Measurements from ENCODE around the gene PKM.
A peak's percentile ranks its signal among the peaks of the same experiment; 100 is the strongest.
"Not testable (repeated sequence)": the region's sequence is repeated elsewhere in the genome, so short reads cannot be mapped to it uniquely, and the experiment has no call there.

Gene PKM

GRCh38 chr15:72231066-72231832 lies at the start of gene PKM:
PKM (minus strand) TSS chr15:72231190; CDS start chr15:72219097, 12,093 bp downstream.
- DNase-seq (ENCODE audit: low spot score) = peak; percentile 93

DNA sequence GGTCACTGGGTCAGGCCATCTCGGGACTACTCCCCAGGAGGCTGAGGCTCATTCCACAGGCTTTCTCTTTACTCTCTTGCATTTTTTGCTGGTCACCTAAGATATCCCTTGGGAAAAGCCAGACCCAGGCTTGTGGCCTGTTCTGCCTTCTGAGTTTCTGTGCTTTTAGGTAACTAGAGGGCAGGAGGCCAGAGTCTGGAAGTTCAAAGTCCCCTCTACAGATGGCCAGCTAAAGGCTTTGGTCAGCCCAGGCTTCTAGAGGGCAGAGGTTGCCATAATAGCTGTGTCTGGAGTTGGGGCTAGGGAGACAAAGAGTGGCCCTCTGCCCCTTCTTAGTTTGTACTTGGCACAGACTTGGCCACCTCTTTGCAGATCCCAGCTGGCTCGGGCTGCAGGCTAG lies 49.8 kb upstream of the PKM start:
- DNase-seq (ENCODE audit: low spot score) = no peak

GRCh38 chr15:72278737-72279136 lies 47.7 kb upstream of the PKM start:
- no peak for DNase-seq (ENCODE audit: low spot score)

GRCh38 chr15:72276326-72276700 lies 45.3 kb upstream of the PKM start:
- no peak for DNase-seq (ENCODE audit: low spot score)

DNA sequence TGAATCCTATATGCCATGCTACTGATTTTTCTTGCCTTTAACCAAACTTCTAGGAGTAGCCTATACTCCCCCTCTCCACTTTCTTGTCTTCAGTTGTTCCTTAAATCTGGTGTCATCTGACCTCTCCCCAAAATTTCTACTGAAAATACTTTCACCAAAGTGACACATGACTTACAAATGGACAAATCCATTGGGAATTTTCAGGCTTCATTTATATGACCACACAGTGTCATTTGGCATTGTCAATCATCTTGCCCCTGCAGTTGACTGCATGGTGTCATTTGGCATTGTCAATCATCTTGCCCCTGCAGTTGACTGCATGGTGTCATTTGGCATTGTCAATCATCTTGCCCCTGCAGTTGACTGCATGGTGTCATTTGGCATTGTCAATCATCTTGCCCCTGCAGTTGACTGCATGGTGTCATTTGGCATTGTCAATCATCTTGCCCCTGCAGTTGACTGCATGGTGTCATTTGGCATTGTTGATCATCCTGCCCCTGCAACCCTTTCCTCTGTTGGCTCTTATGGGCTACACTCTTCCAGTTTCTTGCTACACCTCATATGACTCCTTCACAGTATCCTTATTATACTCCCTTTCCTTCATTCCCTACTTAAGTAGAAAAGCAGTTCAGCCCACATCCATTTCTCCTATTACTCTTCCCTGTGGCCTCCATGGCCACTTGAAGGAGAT lies 44.8 kb upstream of the PKM start:
- not testable (repeated sequence) for DNase-seq (ENCODE audit: low spot score)

DNA sequence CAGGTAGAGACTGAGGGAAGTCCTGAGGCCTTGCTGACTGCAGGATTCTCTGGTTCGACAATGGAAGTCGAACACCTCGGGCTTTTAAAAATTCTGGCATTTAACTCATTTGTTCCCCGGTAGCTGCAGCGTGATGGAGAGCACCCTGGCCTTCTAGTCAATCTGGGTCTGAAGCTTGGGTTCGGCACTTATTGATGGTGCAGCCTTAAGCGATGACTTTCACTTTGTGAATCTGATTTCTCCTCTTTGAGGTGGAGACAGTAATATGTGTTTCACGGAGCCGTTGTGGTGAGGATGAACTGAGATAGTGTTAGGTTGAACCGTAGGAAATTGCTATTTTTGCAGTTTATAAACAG lies 42.0 kb upstream of the PKM start:
- DNase-seq (ENCODE audit: low spot score) = no peak

GRCh38 chr15:72272213-72272996 lies 41.4 kb upstream of the PKM start, which contains the start of gene PARP6:
PARP6 (minus strand) TSS chr15:72272554; CDS start chr15:72267477, 5,077 bp downstream.
- DNase-seq (ENCODE audit: low spot score) = peak; percentile 100

DNA sequence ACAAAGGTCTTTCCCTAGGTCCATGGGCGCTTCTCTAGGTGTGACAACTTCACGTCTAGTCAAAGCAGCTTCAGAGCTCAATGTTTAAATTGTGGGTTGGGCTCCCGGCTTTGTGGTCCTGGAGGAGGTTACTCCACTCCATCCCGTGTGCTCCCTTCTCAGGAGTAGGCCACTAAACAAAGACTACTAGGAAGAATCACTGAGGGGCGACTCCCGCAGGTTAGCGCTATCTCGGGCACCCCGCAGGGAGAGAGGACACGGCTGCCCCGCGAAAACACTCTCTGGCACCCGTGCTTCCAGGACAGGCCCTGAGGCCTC lies 40.9 kb upstream of the PKM start:
- peak; percentile 24 for DNase-seq (ENCODE audit: low spot score)

DNA sequence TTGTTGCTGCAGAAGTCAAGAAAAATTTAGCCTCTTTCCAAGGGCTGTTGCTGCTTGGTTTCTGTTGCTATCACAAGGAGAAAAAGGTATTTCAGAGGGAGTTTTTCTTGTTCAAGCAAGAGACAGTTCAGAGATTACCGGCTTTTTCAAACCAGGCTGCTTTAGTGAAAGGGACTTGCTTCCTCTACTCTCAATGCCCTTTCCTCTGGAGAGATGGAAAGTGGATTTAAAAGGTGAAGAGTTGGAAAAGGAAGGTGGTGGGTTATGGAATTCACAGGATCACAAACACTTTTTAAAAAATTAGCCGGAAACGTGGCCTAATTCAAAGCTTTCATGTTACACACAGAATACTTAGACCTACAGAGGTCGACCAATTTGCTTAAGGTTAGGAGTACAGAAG lies 40.2 kb upstream of the PKM start:
- DNase-seq (ENCODE audit: low spot score) = no peak

- DNase-seq (ENCODE audit: low spot score) = no peak
Observed at GRCh38 chr15:72269739-72270138, 38.7 kb upstream of the PKM start.

DNA sequence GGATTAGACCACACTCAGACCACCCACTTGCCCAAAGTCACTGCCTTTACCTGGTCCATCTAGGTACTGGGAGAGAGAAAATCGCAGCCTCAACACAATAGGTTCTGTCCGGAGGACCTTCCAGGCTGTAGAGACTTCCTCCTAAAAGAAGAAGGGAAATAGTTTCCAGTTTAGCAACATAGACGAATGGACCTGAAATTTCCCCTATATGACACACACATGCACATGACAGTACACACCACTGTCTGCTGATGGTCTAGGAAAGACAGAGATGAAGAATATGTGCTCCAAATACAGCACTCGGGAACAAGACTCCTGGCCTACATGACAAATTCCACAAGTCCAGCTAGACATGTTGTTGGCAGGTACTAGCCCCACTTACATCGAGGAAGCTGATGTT lies 34.0 kb upstream of the PKM start:
- DNase-seq (ENCODE audit: low spot score) = no peak

DNA sequence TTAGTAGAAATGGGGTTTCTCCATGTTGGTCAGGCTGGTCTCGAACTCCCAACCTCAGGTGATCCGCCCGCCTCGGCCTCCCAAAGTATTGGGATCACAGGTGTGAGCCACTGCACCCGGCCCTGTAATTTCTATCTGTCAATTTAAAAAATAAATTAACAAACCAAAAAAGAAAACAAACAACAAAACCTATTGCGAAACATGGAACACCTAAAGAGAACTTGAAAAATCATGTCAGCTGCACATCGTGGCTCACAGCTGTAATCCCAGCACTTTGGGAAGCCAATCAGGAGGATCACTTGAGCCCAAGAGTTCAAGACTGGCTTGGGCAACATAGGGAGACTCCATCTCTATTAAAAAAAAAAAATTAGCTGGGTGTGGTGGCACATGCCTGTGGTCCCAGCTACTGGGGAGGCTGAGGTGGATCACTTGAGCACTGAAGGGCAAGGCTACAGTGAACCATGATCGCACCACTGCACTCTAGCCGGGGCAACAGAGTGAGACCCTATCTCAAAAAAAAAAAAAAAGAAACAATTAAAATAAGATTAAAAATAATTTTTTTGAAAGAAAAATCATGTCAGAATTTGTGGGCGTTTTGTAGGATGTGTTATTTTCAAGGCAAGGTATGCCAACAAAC lies 21.8 kb upstream of the PKM start:
- no peak for DNase-seq (ENCODE audit: low spot score)

DNA sequence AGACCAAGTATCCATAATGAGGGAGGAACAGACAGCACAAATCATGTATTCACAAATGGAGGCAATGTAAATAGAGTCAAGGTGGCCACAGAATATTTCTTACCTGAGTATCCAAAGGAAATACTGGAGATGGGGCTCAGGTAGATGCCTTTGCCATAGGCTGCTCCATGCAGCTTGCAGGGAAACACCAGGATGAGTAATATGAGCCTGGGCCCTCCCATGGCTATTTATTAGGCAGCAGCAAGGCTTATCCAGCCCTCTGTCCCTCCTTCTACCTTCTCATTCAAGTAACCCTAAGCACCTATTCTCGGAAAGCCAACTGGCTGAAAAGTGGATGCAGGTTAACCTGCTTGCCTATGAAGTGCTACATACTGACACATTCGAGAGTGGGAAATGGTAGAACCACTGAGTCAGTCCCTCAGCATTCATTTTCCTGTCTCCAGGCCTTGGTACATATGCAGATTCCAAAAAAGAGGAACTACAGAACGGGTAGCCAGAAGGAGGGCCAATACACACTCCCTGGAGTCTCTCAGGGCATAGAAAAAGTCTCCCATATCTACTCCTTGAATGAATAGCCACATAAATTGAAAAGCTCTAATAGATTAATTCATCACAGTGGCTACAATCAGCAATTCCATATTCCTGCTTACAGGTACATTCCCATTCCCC lies 18.3 kb upstream of the PKM start:
- no peak for DNase-seq (ENCODE audit: low spot score)

GRCh38 chr15:72248514-72248913 lies 17.5 kb upstream of the PKM start:
- DNase-seq (ENCODE audit: low spot score) = no peak

DNA sequence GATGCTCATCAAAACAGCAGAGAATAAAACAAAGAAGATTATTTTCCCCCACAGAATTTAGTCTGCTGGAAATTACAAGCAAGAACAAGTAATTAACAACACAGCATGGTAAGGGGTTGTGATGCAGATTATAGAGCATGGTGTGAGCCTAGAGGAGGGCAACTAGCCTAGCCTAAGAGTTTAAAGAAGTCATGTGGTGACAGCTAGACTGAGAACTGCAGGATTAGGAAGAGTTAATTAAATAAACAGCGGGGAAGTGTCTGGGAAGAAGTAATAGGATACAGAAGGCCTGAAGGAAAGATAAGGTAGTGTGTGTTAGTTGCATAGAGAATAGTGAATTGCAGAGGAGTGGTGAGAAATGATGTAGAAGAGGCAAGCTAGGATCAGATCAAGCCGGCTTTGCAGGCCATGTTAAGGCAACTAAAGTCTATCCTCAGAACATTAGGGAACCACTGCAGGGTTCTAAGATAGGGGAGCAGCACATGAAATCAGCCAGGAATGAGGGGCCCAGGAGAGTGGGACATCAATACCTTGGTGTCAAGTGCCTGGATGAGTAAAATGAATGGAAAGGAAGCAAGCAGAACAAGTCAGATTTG lies 11.9 kb upstream of the PKM start:
- DNase-seq (ENCODE audit: low spot score) = no peak

- no peak for DNase-seq (ENCODE audit: low spot score)
Observed at GRCh38 chr15:72239652-72240051, 8.7 kb upstream of the PKM start.

GRCh38 chr15:72238586-72238985 lies 7.6 kb upstream of the PKM start:
- DNase-seq (ENCODE audit: low spot score) = no peak

- no peak for DNase-seq (ENCODE audit: low spot score)
Observed at GRCh38 chr15:72237853-72238224, 6.8 kb upstream of the PKM start.

GRCh38 chr15:72237029-72237852 lies 6.3 kb upstream of the PKM start:
- DNase-seq (ENCODE audit: low spot score) = peak; percentile 97

DNA sequence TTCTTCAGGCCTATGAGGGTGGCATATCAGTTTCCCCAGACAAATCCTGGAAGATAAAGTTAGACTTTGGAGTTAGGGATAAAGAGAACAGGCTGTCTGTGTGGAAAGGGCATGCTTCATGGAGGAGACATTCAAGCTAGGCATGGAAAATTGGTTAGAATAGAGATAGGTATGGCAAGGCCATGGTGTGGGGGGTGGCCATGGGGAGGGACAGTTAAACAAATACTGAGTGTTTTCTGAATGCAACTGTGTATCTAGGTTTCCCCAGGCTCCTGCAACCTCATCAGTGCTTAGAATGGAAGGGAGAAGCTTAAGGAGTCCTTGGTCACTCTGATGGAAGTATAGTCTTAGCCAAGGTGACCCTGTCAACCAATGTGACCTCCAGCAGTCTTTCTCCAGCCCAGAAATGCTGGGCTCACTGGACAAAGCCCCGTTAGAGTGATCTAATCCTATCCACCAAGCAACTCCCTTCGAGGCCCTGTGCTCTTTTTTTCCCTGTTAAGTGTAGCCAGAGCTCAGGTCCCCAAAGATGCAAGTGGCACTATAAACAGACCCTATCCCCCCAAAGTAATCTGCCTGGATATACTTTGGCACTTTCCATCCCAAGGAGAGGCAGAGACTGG lies 5.5 kb upstream of the PKM start:
- DNase-seq (ENCODE audit: low spot score) = no peak

Data from AG08395 (cell line).